Trophoblast cell (in vitro differentiated cells and primary cell): ENCODE data around the gene KATNAL1.

ENCODE experiments used
- DNase-seq, 2 donors: peaks; one replicate each; pipeline ENCODE4 v3.0.0-alpha.2; 2016
- H2AFZ ChIP-seq: 2 replicates; pipeline ENCODE4 v1.6.1; 2013; ENCODE audit warnings: low read length, moderate library complexity, mild to moderate bottlenecking; ENCODE audit not compliant: insufficient read depth, poor library complexity
- H2AK5ac ChIP-seq: 2 replicates; pipeline ENCODE4 v1.6.1; 2013; ENCODE audit warnings: mild to moderate bottlenecking, low read length
- H2BK120ac ChIP-seq: 2 replicates; pipeline ENCODE4 v1.6.1; 2013; ENCODE audit warnings: low read length, mild to moderate bottlenecking, moderate library complexity; ENCODE audit not compliant: insufficient read depth, poor library complexity
- H2BK12ac ChIP-seq: 2 replicates; pipeline ENCODE4 v1.6.1; 2013; ENCODE audit warnings: mild to moderate bottlenecking, low read length, moderate library complexity
- H2BK5ac ChIP-seq: 2 replicates; pipeline ENCODE4 v1.6.1; 2013; ENCODE audit warnings: low read length, low read depth, moderate library complexity, mild to moderate bottlenecking; ENCODE audit not compliant: poor library complexity
- H3K14ac ChIP-seq: 2 replicates; pipeline ENCODE4 v1.6.1; 2013; ENCODE audit warnings: mild to moderate bottlenecking, low read length
- H3K18ac ChIP-seq: 2 replicates; pipeline ENCODE4 v1.6.1; 2013; ENCODE audit warnings: mild to moderate bottlenecking, low read length
- H3K23ac ChIP-seq: 2 replicates; pipeline ENCODE4 v1.6.1; 2013; ENCODE audit warnings: low read length
- H3K27ac ChIP-seq: 2 replicates; pipeline ENCODE4 v1.5.1; 2013; ENCODE audit warnings: low read depth, mild to moderate bottlenecking, inconsistent platforms, low read length, moderate library complexity
- H3K27me3 ChIP-seq: 2 replicates; pipeline ENCODE4 v1.6.1; 2013; ENCODE audit warnings: inconsistent platforms, mild to moderate bottlenecking, low read length, moderate library complexity; ENCODE audit not compliant: insufficient read depth
- H3K36me3 ChIP-seq, 2 experiments: 1 replicate in 1 of 2; 2 replicates in 1 of 2; pipeline ENCODE4 v1.6.1; 2013; ENCODE audit warnings: low read length in 2 of 2, mild to moderate bottlenecking in 2 of 2, moderate library complexity in 1 of 2; ENCODE audit not compliant: insufficient read depth in 2 of 2, control insufficient read depth in 1 of 2
- H3K4ac ChIP-seq: 2 replicates; pipeline ENCODE4 v1.6.1; 2013; ENCODE audit warnings: low read depth, mild to moderate bottlenecking, low read length, moderate library complexity
- H3K4me1 ChIP-seq, 2 experiments: 1 replicate in 1 of 2; 2 replicates in 1 of 2; pipeline ENCODE4 v1.6.1; 2013; ENCODE audit warnings: low read length in 2 of 2, mild to moderate bottlenecking in 2 of 2, moderate library complexity in 1 of 2; ENCODE audit not compliant: insufficient read depth in 2 of 2, control insufficient read depth in 1 of 2
- H3K4me2 ChIP-seq: 2 replicates; pipeline ENCODE4 v1.6.1; 2013; ENCODE audit warnings: inconsistent platforms, mild to moderate bottlenecking, low read length, moderate library complexity
- H3K4me3 ChIP-seq: 2 replicates; pipeline ENCODE4 v1.5.1; 2013; ENCODE audit warnings: mild to moderate bottlenecking, low read depth, low read length, inconsistent platforms
- H3K79me1 ChIP-seq: one replicate; pipeline ENCODE4 v1.6.1; 2013; ENCODE audit warnings: low read length
- H3K79me2 ChIP-seq: 2 replicates; pipeline ENCODE4 v1.6.1; 2013; ENCODE audit warnings: low read length, mild to moderate bottlenecking; ENCODE audit not compliant: control insufficient read depth, insufficient read depth, poor library complexity
- H3K9ac ChIP-seq: 2 replicates; pipeline ENCODE4 v1.6.1; 2013; ENCODE audit warnings: mild to moderate bottlenecking, low read length
- H3K9me3 ChIP-seq: 2 replicates; pipeline ENCODE4 v1.6.1; 2013; ENCODE audit warnings: low read depth, mild to moderate bottlenecking, control low read depth, inconsistent platforms, low read length; ENCODE audit not compliant: insufficient read depth
- H4K12ac ChIP-seq: 2 replicates; pipeline ENCODE4 v1.6.1; 2013; ENCODE audit warnings: low read depth, mild to moderate bottlenecking, low read length, moderate library complexity
- H4K8ac ChIP-seq: 2 replicates; pipeline ENCODE4 v1.6.1; 2013; ENCODE audit warnings: low read depth, mild to moderate bottlenecking, low read length, moderate library complexity
- H4K91ac ChIP-seq: one replicate; pipeline ENCODE4 v1.6.1; 2013; ENCODE audit warnings: low read depth, mild to moderate bottlenecking, low read length, moderate library complexity
- WGBS: extraction: QIAGEN DNeasy Blood & Tissue Kit; methylation state at CpG from one replicate; pipeline ENCODE4 v1.1.7; 2013; ENCODE audit warnings: missing lambda C conversion rate; ENCODE audit not compliant: insufficient read length, insufficient coverage; ENCODE audit errors: extremely low coverage; 5-methylcytosine and 5-hydroxymethylcytosine counted together

Gene KATNAL1

DNA sequence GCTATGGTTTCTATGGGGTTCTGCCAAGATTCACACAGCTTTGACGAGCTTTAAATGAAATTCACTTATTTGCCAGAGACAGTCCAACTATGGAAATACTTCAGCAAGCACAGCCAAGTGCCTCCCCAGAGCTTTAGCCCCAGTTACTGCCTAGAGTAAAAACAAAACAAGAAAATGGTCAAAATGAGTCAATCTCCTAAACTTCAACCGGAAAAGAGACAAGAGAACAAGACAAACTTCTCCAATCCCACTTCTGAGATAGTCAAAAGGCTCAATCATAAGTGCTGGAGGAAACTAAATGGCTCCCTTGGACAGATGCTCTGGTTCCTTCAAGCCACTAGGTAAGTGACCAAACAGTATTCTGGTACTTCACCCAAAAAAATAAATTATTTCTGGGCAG lies 65.8 kb downstream of the KATNAL1 start:
- Histone ChIP-seq H3K36me3 (no peaks in the 10 kb centered on the region), H3K14ac (no peak overlapping the region), H4K8ac (no peak overlapping the region), H3K23ac (no peak overlapping the region), H3K79me1 (no peaks in the 10 kb centered on the region), H3K4me1 (no peaks in the 10 kb centered on the region), H2BK12ac (no peak overlapping the region), H2BK120ac (no peak overlapping the region), H3K4me3 (no peak overlapping the region), H3K4ac (no peak overlapping the region), H3K9ac (no peak overlapping the region), H2BK5ac (no peak overlapping the region), H3K9me3 (no peaks in the 10 kb centered on the region), H3K79me2 (no peaks in the 10 kb centered on the region), H3K27me3 (no peaks in the 10 kb centered on the region), H2AK5ac (no peak overlapping the region), H3K27ac (no peak overlapping the region), H4K12ac (no peak overlapping the region), H3K4me2 (no peak overlapping the region), H4K91ac (no peak overlapping the region), H3K18ac (no peak overlapping the region), H2AFZ (no peak overlapping the region)
- no CpG with 5 or more reads among the region's 2 CpGs for WGBS
- no peak for DNase-seq

DNA sequence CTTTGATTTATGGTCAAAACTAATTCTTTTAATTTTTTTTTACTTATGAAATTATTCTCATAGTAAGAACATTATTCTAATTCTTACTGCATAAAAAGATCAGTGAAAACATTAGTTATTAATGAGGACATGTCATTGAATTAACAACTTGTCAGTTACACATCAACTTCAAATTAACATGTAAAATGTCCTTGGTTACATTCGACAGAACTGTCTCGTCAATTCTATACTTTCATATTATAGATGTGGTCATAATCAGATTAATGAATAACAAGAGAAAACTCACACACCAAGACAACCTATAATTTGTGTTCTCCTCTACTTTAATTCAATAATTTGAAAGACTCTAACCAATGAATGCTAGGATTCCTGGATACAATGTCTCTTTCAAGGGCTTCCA lies 66.7 kb downstream of the KATNAL1 start:
- H3K9me3 ChIP-seq, result no peaks in the 10 kb centered on the region
- no peaks in the 10 kb centered on the region for H3K36me3 ChIP-seq
- H3K4me3 ChIP-seq, result no peak overlapping the region
- DNase-seq, result no peak
- no peaks in the 10 kb centered on the region for H3K79me2 ChIP-seq
- no peak overlapping the region for H4K91ac ChIP-seq
- no peak overlapping the region for H2BK5ac ChIP-seq
- no peaks in the 10 kb centered on the region for H3K79me1 ChIP-seq
- no peak overlapping the region for H3K4ac ChIP-seq
- H4K8ac ChIP-seq, result no peak overlapping the region
- no peak overlapping the region for H3K4me2 ChIP-seq
- H4K12ac ChIP-seq, result no peak overlapping the region
- no peak overlapping the region for H3K18ac ChIP-seq
- H3K23ac ChIP-seq, result no peak overlapping the region
- H3K27ac ChIP-seq, result no peak overlapping the region
- H2AK5ac ChIP-seq, result no peak overlapping the region
- H2BK120ac ChIP-seq, result no peak overlapping the region
- H2BK12ac ChIP-seq, result no peak overlapping the region
- H2AFZ ChIP-seq, result no peak overlapping the region
- no peaks in the 10 kb centered on the region for H3K4me1 ChIP-seq
- WGBS, result no CpG with 5 or more reads among the region's 2 CpGs
- no peaks in the 10 kb centered on the region for H3K27me3 ChIP-seq
- H3K9ac ChIP-seq, result no peak overlapping the region
- no peak overlapping the region for H3K14ac ChIP-seq

- Histone ChIP-seq H3K23ac (no peak overlapping the region), H2BK120ac (no peak overlapping the region), H3K4me3 (no peak overlapping the region), H2BK12ac (no peak overlapping the region), H3K27me3 (no peaks in the 10 kb centered on the region), H3K79me2 (no peaks in the 10 kb centered on the region), H2AK5ac (no peak overlapping the region), H3K79me1 (no peaks in the 10 kb centered on the region), H2BK5ac (no peak overlapping the region), H4K12ac (no peak overlapping the region), H4K8ac (no peak overlapping the region), H3K14ac (no peak overlapping the region), H3K4me1 (no peaks in the 10 kb centered on the region), H3K9ac (no peak overlapping the region), H3K18ac (no peak overlapping the region), H3K36me3 (no peaks in the 10 kb centered on the region), H3K27ac (no peak overlapping the region), H3K4me2 (no peak overlapping the region), H4K91ac (no peak overlapping the region), H2AFZ (no peak overlapping the region), H3K9me3 (no peaks in the 10 kb centered on the region), H3K4ac (no peak overlapping the region)
- DNase-seq, result no peak
- WGBS, result no CpG with 5 or more reads among the region's 1 CpG
Observed at GRCh38 chr13:30235216-30235615, 72.1 kb downstream of the KATNAL1 start.

GRCh38 chr13:30234619-30235162 lies 72.7 kb downstream of the KATNAL1 start:
- no peak overlapping the region for H3K4me3 ChIP-seq
- DNase-seq, result no peak
- no peak overlapping the region for H2BK5ac ChIP-seq
- no peak overlapping the region for H3K23ac ChIP-seq
- no peak overlapping the region for H3K4me2 ChIP-seq
- H3K9ac ChIP-seq, result no peak overlapping the region
- H4K91ac ChIP-seq, result no peak overlapping the region
- H3K79me2 ChIP-seq, result no peaks in the 10 kb centered on the region
- no peaks in the 10 kb centered on the region for H3K4me1 ChIP-seq
- no peaks in the 10 kb centered on the region for H3K27me3 ChIP-seq
- no peak overlapping the region for H3K14ac ChIP-seq
- no peak overlapping the region for H2AFZ ChIP-seq
- no peak overlapping the region for H2AK5ac ChIP-seq
- H4K8ac ChIP-seq, result no peak overlapping the region
- no peak overlapping the region for H3K27ac ChIP-seq
- H2BK120ac ChIP-seq, result no peak overlapping the region
- no peak overlapping the region for H3K4ac ChIP-seq
- H2BK12ac ChIP-seq, result no peak overlapping the region
- WGBS, result no CpG with 5 or more reads among the region's 2 CpGs
- no peak overlapping the region for H3K18ac ChIP-seq
- no peak overlapping the region for H4K12ac ChIP-seq
- H3K9me3 ChIP-seq, result no peaks in the 10 kb centered on the region
- H3K79me1 ChIP-seq, result no peaks in the 10 kb centered on the region
- H3K36me3 ChIP-seq, result no peaks in the 10 kb centered on the region
